GM03348 (cell line): ENCODE results near the gene AMN.

Source experiments
- DNase-seq: peaks from one replicate; pipeline ENCODE4 v3.0.0; 2012; ENCODE audit warnings: low spot score

The AMN gene

GRCh38 chr14:102898776-102899515 lies 23.5 kb upstream of the AMN start:
- DNase-seq = no peak

GRCh38 chr14:102899516-102899900 lies 23.0 kb upstream of the AMN start:
- no peak for DNase-seq

GRCh38 chr14:102900631-102901571 lies 21.6 kb upstream of the AMN start:
- no peak for DNase-seq

- no peak for DNase-seq
Measured at GRCh38 chr14:102901633-102902032, 20.8 kb upstream of the AMN start.

- no peak for DNase-seq
Measured at GRCh38 chr14:102902086-102902485, 20.4 kb upstream of the AMN start.

GRCh38 chr14:102902523-102903247 lies 19.8 kb upstream of the AMN start:
- no peak for DNase-seq

GRCh38 chr14:102903248-102903888 lies 19.1 kb upstream of the AMN start:
- DNase-seq = no peak

GRCh38 chr14:102903889-102904512 lies 18.5 kb upstream of the AMN start:
- no peak for DNase-seq

GRCh38 chr14:102905116-102906108 lies 17.1 kb upstream of the AMN start:
- no peak for DNase-seq

GRCh38 chr14:102906616-102907302 lies 15.7 kb upstream of the AMN start:
- DNase-seq = no peak

- DNase-seq = no peak
Measured at GRCh38 chr14:102907303-102907844, 15.1 kb upstream of the AMN start.

- no peak for DNase-seq
Measured at GRCh38 chr14:102907980-102908730, 14.3 kb upstream of the AMN start.

GRCh38 chr14:102908766-102909455 lies 13.6 kb upstream of the AMN start:
- DNase-seq = no peak

- DNase-seq = no peak
Measured at GRCh38 chr14:102909462-102909861, 13.0 kb upstream of the AMN start.

GRCh38 chr14:102909911-102910310 lies 12.6 kb upstream of the AMN start:
- no peak for DNase-seq

GRCh38 chr14:102910442-102910841 lies 12.0 kb upstream of the AMN start:
- DNase-seq = no peak

- DNase-seq = no peak
Measured at GRCh38 chr14:102911541-102911951, 10.9 kb upstream of the AMN start.
